Parathyroid adenoma (tissue), 2 donors: ENCODE measurements around the gene ARHGEF11.
"Not testable (repeated sequence)": the region's sequence is repeated elsewhere in the genome, so short reads cannot be mapped to it uniquely, and the experiment has no call there.

Experiments
- H2AFZ ChIP-seq: fragments of 300-600 bp; sonication (generic); one replicate; pipeline ENCODE4 v1.7.0; 2017; ENCODE audit warnings: antibody characterized with exemption, mild to moderate bottlenecking
- H3K27ac ChIP-seq: fragments of 300-600 bp; sonication (generic); one replicate; pipeline ENCODE4 v1.7.0; 2017
- H3K27me3 ChIP-seq: fragments of 300-600 bp; sonication (generic); one replicate; pipeline ENCODE4 v1.7.0; 2017; ENCODE audit warnings: low read length; ENCODE audit not compliant: control insufficient read depth, insufficient read depth
- H3K36me3 ChIP-seq: fragments of 300-600 bp; sonication (generic); one replicate; pipeline ENCODE4 v1.7.0; 2017; ENCODE audit warnings: low read length; ENCODE audit not compliant: control insufficient read depth, insufficient read depth
- H3K4me1 ChIP-seq: fragments of 300-600 bp; sonication (generic); one replicate; pipeline ENCODE4 v1.7.0; 2017; ENCODE audit warnings: control low read depth
- H3K4me2 ChIP-seq: fragments of 300-600 bp; sonication (generic); one replicate; pipeline ENCODE4 v1.7.0; 2017; ENCODE audit warnings: low read length
- H3K4me3 ChIP-seq: fragments of 300-600 bp; sonication (generic); one replicate; pipeline ENCODE4 v1.7.0; 2017; ENCODE audit warnings: low read depth, low read length
- H3K79me2 ChIP-seq: fragments of 300-600 bp; sonication (generic); one replicate; pipeline ENCODE4 v1.7.0; 2017; ENCODE audit warnings: control low read depth
- H3K9ac ChIP-seq: fragments of 300-600 bp; sonication (generic); one replicate; pipeline ENCODE4 v1.7.0; 2017; ENCODE audit warnings: mild to moderate bottlenecking
- H3K9me3 ChIP-seq: fragments of 300-600 bp; sonication (generic); one replicate; pipeline ENCODE4 v1.7.0; 2017; ENCODE audit warnings: low read length; ENCODE audit not compliant: control insufficient read depth
- CTCF ChIP-seq: fragments of 300-600 bp; sonication (generic); IDR thresholded peaks from one replicate; pipeline ENCODE4 v1.7.0; 2017; ENCODE audit warnings: antibody characterized with exemption, mild to moderate bottlenecking
- donor health status: primary hyperparathyroidism.

Gene ARHGEF11

GRCh38 chr1:157056269-157056668 is 10.7 kb upstream of the ARHGEF11 start:
- no peaks in the 10 kb centered on the region for H3K9me3 ChIP-seq
- no peaks in the 10 kb centered on the region for H3K36me3 ChIP-seq
- H2AFZ ChIP-seq = no peak overlapping the region
- no peak overlapping the region for H3K9ac ChIP-seq
- H3K79me2 ChIP-seq = no peaks in the 10 kb centered on the region
- H3K4me1 ChIP-seq = no peaks in the 10 kb centered on the region
- H3K4me2 ChIP-seq = no peak overlapping the region
- H3K4me3 ChIP-seq = no peak overlapping the region
- no peak for TF ChIP-seq CTCF
- H3K27ac ChIP-seq = no peak overlapping the region
- no peaks in the 10 kb centered on the region for H3K27me3 ChIP-seq

GRCh38 chr1:157055729-157056128 is 10.2 kb upstream of the ARHGEF11 start:
- H3K36me3 ChIP-seq, H3K9ac ChIP-seq, H3K27ac ChIP-seq, H3K27me3 ChIP-seq, H3K4me1 ChIP-seq, H3K4me2 ChIP-seq, H3K4me3 ChIP-seq, H2AFZ ChIP-seq, H3K9me3 ChIP-seq, H3K79me2 ChIP-seq: not testable (repeated sequence)

GRCh38 chr1:157050836-157051235 is 5.3 kb upstream of the ARHGEF11 start:
- no peak for TF ChIP-seq CTCF
- Histone ChIP-seq H3K4me1 (no peaks in the 10 kb centered on the region), H3K27me3 (no peaks in the 10 kb centered on the region), H3K79me2 (no peaks in the 10 kb centered on the region), H3K4me3 (no peak overlapping the region), H2AFZ (no peak overlapping the region), H3K27ac (no peak overlapping the region), H3K4me2 (no peak overlapping the region), H3K36me3 (no peaks in the 10 kb centered on the region), H3K9ac (no peak overlapping the region), H3K9me3 (no peaks in the 10 kb centered on the region)

GRCh38 chr1:157047062-157047410 is 1.5 kb upstream of the ARHGEF11 start:
- Histone ChIP-seq H3K4me2 (no peak overlapping the region), H3K27ac (no peak overlapping the region), H3K27me3 (no peaks in the 10 kb centered on the region), H2AFZ (no peak overlapping the region), H3K4me3 (no peak overlapping the region), H3K9ac (no peak overlapping the region), H3K9me3 (no peaks in the 10 kb centered on the region), H3K4me1 (no peaks in the 10 kb centered on the region), H3K79me2 (peaks cover 4% of the 10 kb centered on the region), H3K36me3 (no peaks in the 10 kb centered on the region)
- no peak for TF ChIP-seq CTCF

GRCh38 chr1:157044326-157044725 is 1.2 kb downstream of the ARHGEF11 start:
- H3K79me2 ChIP-seq = peaks cover 6% of the 10 kb centered on the region
- H3K4me1 ChIP-seq = no peaks in the 10 kb centered on the region
- H3K27me3 ChIP-seq = no peaks in the 10 kb centered on the region
- no peak overlapping the region for H3K27ac ChIP-seq
- no peak overlapping the region for H3K9ac ChIP-seq
- peak overlapping the region; percentile 93 for H3K4me2 ChIP-seq
- H3K9me3 ChIP-seq = no peaks in the 10 kb centered on the region
- H3K4me3 ChIP-seq = peak overlapping the region; percentile 76
- TF ChIP-seq CTCF = no peak
- no peaks in the 10 kb centered on the region for H3K36me3 ChIP-seq
- H2AFZ ChIP-seq = no peak overlapping the region
